CD4-positive, alpha-beta T cell treated with Interleukin-15 for 4 hours (primary cell): ENCODE results near the gene ZNF358.

Source experiments
- DNase-seq: peaks from one replicate; pipeline ENCODE4 v3.0.0-alpha.2; 2020; ENCODE audit warnings: low spot score

Gene ZNF358

DNA sequence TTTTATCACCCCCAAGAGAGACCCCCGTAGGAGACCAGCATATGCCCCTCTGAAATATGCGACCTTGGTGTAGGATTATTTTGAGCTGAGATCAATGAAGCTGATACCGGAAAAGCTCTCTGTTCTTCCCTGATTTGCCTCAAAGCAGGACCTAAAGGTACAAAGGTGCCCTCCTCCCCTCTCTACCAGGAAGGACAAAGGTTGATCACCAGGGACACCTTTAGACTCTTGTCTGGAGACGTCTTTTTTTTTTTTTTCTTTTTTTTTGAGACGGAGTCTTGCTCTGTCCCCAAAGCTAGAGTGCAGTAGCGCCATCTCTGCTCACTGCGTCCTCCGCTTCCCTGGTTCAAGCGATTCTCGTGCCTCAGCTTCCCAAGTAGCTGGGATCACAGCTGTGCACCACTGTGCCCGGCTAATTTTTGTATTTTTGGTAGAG, 26.3 kb upstream of the ZNF358 start:
- no peak for DNase-seq

DNA sequence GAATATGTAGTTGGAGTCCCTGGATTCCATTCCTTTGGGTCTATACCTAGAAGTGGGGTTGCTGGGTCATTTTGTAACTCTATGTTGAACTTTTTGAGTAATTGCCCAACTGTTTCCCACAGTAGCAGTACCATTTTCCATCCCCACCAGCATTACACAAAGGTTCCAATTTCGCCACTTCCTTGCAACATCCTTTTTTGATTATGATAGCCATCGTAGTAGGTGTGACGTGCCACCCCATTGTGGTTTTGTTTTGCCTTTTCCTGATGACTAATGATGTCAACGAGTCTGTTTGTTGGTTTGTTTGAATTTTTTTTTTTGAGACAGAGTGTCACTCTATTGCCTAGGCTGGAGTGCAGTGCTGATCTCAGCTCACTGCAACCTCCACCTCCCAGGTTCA, 23.8 kb upstream of the ZNF358 start:
- DNase-seq = peak; percentile 20

DNA sequence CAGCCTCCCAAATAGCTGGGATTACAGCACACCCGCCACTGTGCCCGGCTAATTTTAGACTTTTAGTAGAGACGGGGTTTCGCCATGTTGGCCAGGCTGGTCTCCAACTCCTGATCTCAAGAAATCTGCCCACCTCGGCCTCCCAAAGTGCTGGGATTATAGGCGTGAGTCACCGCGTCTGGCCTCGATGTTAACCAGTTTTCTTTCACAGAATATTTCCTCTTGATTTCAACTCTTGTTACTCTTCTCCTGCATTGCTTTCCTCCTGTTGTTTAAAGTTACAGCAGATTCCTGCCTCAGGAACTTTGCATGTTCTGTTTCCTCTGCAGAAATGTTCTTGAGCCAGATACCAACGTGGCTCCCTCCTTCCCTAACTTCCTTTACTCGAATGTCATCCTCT, 23.3 kb upstream of the ZNF358 start:
- no peak for DNase-seq

DNA sequence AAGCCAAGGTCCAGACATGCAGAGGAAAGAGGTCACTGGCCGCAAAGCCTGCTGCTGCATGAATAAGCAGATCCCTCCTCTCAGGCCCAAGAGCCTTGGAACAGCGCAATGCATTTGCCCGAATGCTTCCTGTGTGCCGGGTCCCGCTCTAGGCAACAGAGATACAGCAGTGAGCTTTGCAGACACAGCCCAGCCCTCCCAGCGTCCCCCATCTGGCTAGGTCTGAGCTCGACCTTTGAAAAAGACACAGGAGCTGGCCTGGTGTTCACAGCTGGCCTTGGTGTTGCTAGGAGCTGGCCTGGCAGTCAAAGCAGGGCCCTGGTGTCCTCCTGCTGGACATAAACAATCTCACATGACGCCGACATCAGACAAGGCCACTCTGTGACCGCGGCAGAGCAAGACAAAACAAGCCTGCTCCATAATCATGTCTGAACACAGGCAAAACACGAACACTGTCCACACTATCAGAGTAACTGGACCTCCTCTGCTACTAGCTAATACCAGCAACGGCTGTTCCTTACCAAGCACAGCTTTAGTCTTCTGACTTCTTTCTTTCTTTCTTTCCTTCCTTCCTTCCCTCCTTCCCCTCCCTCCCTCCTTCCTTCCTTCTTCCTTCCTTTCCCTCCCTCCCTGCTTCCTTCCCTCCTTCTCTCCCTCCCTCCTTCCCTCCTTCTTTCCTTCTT, 21.3 kb upstream of the ZNF358 start:
- no peak for DNase-seq

DNA sequence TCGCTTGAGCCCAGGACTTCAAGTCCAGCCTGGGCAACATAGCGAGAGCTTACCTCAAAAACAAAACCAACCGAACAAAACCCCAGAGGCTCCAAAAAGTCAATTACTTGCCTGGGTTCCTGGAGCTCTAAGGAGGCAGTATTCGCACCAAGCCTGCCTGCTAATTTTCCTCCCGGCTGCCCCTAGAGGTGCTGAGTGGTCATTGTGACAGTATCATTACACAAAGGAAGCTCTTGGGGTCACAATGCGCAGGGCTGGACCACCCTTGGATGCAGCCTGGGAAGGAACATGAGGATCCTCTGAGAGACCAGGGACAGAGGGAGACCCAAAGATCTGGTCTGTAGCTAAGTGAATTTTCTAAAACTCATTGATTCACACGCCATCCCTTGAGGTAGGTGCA, 18.6 kb upstream of the ZNF358 start:
- no peak for DNase-seq

DNA sequence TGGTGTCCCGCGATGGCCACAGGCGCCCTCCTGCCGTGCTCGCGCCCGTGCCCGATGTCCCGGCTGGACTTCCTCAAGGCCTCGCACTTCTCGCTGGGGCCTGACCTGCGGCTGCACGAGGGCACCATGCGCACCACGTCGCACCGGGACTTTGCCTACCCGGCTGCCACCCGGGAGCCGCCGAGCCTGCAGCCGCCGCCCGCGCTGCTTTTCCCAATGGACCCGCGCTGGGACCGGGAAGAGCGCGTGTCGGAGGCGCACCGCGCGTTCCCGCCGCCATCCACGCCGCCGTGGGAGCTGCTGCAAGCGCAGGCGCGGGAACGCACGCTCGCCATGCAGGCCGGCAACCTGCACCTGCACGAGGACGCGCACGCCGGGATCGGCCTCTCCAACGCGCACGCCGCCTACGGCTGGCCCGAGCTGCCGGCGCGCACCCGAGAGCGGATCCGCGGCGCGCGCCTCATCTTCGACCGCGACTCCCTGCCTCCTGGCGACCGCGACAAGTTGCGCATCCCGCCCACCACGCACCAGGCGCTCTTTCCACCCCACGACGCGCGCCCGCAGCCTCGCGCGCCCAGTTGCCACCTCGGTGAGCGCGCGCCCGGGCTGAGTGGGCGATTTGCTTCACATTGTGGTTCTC, 15.0 kb upstream of the ZNF358 start:
- no peak for DNase-seq

DNA sequence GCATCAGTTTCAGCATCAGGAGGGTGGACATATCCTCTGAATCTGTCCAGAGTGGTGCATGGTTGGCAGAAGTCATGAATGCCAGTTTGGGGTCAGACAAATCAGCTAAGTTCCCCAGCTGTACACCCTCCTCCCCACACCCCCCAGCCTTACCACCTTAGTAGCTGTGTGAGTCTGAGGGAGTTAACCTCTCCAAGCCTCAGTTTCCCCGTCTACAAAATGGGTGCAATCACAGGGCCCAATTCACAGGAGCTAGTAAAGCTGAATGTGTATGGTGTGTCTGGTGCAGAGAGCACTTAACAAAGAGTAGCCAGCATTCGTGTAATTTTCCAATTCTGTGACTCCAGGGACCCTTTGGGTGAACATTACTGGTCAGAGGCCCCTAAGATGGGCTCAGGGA, 13.4 kb upstream of the ZNF358 start:
- DNase-seq = no peak

DNA sequence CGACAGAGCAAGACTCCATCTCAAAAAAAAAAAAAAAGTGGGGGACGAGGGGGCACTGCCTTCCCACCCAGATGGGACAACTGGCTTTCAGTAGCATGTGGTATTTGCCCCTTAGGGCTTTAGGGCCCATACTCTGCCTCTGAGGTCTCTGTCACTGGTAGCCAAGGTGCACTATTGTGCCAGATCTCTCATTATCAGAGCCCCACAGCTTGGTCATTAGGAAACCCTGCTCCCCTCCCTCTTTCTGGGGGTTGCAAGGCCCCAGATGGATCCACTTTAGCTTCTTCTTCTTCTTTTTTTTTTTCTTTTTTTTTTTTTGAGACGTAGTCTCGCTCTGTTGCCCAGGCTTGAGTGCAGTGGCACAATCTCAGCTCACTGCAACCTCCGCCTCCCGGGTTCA, 11.2 kb upstream of the ZNF358 start:
- DNase-seq = no peak

DNA sequence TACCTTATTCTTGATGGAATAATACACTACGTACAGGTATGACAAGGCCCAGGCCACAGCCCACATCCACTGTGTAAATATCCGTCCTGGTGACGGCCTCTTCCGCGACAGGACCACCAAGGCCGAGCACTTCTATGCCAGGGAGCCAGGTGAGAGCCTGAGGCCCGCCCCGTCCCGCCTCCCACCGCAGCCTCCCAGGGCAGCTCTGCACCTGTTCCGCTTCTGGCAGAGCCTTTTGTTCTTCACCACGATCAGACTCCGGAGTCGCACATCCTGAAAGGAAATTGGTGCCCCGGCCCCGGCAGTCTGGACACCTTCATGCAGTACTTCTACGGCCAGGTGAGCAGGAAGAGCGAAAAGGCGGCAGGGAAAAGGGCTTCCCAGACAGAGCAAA, 10.6 kb upstream of the ZNF358 start:
- DNase-seq = no peak

DNA sequence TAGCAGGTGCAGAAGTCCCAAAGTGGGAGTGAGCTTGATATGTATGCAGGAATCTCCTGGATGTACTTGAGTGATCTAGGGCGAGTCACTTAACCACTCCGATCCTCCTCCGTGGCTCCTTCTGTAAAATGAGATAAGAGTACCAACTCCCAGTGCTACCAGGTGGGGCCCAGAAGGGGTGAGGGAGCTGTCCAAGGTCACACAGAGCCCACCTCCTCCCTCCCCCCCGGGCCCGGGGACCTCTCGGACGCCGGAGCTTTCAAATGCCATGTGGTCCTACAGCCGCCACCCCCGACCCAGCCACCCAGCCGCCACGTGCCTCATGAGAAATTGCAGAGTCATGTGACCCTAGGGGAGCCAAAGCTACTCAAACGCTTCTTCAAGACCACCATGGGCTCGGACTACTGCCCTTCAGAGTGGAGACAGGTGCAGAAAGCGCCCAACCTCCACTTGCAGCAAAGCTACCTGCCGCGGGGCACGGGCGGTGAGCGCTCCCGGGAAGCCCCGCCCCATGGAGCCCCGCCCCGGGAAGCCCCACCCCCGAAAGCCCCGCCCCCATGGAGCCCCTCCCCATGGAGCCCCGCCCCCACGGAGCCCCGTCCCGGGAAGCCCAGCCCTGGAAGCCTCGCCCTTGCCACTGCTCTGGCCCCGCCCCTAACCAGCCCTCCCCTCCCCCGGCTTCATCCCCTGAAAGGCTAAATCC, 10.1 kb upstream of the ZNF358 start:
- no peak for DNase-seq

DNA sequence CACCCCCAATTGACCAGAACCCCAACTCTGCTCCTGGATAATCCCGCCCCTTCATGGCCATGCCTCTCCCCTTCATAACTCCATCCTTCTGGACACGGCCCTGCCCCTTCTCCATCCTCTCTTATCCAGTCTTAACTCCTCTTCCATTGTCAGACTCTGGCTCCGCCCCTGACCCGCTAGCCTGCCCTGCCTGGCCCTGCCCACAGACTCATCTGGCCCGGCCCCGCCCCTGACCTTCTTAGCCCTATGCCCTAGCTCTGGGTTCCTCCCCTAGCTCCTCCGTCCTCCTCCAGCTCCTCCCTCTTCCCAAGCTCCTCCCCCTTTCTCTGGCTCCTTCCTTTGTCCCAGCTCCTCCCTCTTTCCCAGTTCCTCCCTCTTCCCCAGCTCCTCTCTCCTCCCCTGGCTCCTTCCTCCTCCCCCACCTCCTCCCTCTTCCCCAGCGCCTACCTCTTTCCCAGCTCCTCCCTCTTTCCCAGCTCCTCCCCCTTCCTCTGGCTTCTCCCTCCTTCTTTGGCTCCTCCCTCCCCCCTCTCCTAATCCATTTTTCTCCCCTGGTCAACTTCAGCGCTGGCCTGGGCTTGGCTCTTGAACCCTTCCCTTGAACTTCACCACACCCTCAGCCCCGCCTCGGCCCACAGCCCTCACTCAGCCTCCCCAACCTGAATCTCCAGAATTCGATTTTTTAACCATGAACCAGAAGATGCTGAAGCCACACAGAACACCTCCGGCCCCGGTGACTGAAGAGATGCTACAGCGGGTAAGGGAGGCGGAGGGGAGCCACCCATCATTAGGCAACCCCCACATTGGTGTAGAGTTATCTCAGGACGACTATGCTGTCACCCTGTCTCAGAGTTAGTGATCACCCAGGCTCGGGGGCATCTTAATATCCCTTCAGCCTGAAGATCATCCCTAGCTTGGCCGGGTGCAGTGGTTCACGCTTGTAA, 9.2 kb upstream of the ZNF358 start:
- no peak for DNase-seq

DNA sequence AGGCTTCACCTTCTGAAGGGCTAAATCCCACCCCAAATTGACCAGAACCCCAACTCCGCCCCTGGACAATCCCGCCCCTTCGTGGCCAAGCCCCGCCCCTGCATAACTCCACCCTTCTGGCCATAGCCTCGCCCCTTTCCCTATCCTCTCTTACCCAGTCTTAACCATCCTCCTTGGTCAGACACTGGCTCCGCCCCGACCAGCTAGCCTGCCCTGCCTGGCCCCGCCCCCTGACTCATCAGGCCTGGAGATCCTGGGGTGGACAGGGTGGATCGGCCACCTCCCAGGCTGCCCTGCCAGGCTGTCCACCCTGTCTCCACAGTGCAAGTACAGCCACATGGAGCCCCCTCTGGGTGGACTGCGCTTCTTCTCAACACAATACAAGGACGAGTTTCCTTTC, 8.0 kb upstream of the ZNF358 start:
- DNase-seq = no peak

DNA sequence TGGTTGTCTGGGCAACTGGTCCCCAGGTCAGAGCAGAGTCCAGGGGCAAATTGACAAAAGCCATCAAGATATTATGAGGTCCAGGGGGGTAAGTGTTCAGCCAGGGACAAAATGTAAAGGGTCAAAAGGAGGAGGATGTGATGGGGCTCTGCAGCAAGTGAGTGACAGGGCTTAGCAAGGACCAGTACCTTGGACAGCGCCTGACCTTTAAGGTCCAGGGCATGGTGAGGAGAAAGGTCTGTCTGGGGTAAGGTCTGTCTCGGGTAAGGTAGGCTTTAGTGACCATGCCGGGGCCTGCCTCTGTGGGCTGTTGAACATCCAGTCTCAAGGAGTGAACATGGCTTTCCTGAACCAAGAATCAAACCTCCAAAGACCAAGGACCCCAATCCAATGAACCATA, 6.3 kb upstream of the ZNF358 start:
- DNase-seq = no peak

DNA sequence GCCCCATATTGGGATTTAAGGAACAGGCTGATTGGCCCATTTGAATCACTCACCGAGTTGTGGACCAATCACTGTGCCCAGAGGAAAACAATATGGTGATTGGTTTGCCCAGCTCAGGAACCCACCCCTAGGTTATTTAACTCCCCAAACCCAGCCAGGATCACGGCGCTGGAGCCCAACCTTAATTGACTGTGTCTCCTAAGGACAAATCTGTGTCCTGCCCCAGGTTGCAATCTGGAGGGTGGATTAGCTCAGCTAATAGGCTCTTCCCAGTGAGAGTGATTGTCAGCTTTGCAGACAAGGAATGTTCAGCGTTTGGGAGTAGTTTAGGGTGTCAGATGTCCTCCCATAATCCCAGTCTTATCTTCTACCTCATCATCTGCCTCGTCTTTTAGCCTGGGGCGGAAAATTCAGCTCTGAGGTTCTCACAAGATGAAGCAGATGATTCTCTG, 3.5 kb upstream of the ZNF358 start:
- no peak for DNase-seq

DNA sequence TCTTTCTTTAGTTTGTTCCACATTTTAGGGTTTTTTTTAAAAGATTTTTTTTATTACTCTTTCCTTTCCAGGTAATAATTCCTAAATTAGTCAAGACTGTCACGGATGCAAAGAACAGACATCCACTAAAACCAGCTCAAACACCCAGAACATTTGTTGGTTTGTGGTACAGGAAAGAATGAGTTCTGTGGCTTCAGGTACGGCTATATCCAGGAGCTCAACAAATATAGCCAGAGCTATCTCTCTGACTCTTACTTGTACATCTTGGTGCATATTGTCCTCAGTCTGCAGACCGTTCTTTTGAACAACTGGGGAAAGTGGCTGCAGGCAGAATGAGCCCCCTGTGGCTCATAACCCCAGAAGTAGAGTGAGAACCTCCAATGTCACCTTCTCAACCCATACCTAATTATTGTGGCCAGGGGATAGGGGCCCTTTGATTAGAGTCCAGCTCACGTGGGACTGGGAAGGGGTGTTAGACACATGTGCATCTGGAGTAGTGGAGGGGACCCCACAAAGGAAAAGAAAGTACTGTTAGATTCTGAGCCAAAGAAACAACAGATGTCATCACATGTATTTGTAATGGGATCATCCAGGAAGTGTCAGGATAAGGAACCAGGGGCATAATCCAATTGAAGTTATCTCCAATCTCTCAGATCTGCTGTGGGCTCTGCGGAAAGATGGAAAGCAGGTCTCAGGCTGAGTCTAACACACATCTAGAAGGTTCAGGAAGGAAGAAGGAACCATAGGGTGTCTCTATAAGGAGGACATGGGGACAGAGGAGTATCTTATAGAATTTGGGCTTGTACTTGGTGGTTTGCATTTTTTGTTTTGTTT, 1.9 kb upstream of the ZNF358 start:
- DNase-seq = no peak

DNA sequence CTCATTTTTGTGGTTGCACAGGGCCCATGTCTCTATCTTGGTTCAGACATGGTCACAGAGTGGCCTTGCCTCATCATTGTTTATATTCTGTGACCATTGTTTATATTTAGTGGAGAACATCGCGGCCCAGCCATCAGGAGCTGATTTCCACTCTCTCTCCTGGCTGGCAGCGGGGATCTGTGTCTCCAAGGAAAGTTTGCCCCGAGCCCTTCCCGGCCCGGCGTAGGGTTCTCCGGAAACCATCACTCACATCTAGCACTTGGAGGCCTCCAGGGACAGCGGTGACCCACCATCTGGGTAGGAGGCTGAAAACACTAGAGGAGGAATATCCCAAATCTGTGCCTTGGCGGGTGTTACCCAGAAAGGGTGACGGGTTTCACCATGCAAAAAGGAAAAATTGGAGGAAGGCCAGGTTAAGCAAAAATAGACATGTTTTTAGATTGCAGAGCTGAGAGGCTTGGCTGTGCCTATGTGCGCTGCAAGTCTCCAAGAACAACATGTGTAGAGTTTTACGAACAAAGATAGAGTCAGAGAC, 726 bp upstream of the ZNF358 start:
- no peak for DNase-seq

DNA sequence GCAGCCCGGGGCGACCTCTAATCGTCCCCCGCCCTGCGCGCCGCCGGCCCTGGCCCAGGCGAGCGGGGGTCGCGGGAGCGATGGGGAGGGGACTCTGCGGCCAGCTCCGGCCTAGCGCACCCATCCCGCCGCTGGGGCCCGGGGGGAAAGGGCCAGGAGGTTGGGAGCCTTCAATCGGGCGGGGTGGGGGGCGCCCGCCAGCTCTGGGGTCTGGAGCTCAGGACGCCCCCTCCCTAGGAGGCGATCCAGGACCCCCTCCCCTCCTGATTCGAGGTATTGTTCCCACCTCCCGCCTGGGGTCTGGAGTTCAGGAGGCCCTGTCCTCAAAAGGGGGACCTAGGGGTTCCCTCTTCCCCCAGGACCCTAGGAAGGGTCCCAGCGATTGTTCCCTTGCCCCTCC, 430 bp downstream of the ZNF358 start:
- DNase-seq = no peak

DNA sequence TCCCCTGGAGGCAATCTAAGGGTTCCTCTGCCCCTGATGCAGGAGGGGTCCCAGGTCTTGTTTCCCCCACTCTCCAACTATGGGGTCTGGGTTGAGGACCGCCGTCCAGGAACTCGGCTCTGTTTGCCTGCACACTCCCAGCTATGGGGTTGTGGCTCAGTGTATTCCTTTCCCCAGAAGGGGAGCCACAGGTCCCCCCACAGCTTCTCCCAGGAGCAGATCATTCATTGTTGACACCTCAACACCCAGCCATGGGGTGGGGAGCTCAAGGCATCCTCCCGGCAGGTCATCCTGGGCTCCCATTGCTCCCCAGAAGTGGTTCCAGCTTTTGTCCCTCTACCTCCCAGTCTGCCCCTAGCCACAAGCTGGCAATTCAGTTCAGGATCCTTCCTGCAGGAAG, 975 bp downstream of the ZNF358 start:
- no peak for DNase-seq

DNA sequence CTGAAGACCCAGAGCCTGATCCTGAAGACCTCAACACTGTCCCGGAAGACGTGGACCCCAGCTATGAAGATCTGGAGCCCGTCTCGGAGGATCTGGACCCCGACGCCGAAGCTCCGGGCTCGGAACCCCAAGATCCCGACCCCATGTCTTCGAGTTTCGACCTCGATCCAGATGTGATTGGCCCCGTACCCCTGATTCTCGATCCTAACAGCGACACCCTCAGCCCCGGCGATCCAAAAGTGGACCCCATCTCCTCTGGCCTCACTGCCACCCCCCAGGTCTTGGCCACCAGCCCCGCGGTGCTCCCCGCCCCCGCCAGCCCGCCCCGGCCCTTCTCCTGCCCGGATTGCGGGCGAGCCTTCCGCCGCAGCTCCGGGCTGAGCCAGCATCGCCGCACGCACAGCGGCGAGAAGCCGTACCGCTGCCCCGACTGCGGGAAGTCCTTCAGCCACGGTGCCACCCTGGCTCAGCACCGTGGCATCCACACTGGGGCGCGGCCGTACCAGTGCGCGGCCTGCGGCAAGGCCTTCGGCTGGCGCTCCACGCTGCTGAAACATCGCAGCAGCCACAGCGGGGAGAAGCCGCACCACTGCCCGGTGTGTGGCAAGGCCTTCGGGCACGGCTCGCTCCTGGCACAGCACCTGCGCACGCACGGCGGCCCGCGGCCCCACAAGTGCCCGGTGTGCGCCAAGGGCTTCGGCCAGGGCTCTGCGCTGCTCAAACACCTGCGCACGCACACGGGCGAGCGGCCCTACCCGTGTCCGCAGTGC, 3.6 kb downstream of the ZNF358 start:
- no peak for DNase-seq
